RWPE1 (cell line): ENCODE data around the gene ZDHHC24.

Experiments
- CTCF ChIA-PET: fragments of 350-600 bp; sonication (Branson Sonifier 250); formaldehyde crosslinking; extraction: SDS; loops from one replicate; lab custom pipeline; 2021; lab: Yijun Ruan, JAX
- POLR2A ChIA-PET: fragments of 400-600 bp; formaldehyde crosslinking; extraction: SDS; loops from one replicate; lab custom pipeline; 2020; ENCODE audit warnings: antibody characterized with exemption; ENCODE audit not compliant: low non-redundant PET; lab: Yijun Ruan, JAX
- DNase-seq: peaks from one replicate; pipeline ENCODE4 v3.0.0; 2012; ENCODE audit warnings: low spot score
- H3K27ac ChIP-seq: fragments of 450-650 bp; 2 replicates; pipeline ENCODE4 v1.5.1; 2017
- CTCF ChIP-seq: fragments of 450-650 bp; conservative IDR thresholded peaks from 2 replicates; pipeline ENCODE4 v1.5.1; 2017; ENCODE audit warnings: low read depth, mild to moderate bottlenecking

The ZDHHC24 gene

GRCh38 chr11:66566221-66566620 lies 20.4 kb upstream of the ZDHHC24 start:
- ChIA-PET CTCF (interaction anchor here (0.6 kb wide), 1 partner anchor 523 kb away, joined by 3 read pairs; no protein-coding TSS in a partner anchor), POLR2A (interaction anchor here (1.0 kb wide), 1 partner anchor 20 kb away, joined by 4 read pairs; the partner anchor contains the start of gene ZDHHC24)
- no peak for DNase-seq
- H3K27ac ChIP-seq: no peak overlapping the region
- TF ChIP-seq CTCF: no peak

GRCh38 chr11:66564984-66565383 lies 19.1 kb upstream of the ZDHHC24 start:
- CTCF ChIA-PET: no interaction called here
- no peak for TF ChIP-seq CTCF

GRCh38 chr11:66564538-66564937 lies 18.7 kb upstream of the ZDHHC24 start:
- ChIA-PET POLR2A (no interaction called here), CTCF (no interaction called here)
- DNase-seq: no peak
- no peak for TF ChIP-seq CTCF
- H3K27ac ChIP-seq: no peak overlapping the region

More at GRCh38 chr11:66564984-66565383, 19.1 kb upstream of the ZDHHC24 start:
- H3K27ac ChIP-seq: no peak overlapping the region
- no peak for DNase-seq
- POLR2A ChIA-PET: no interaction called here

GRCh38 chr11:66563832-66564231 lies 18.0 kb upstream of the ZDHHC24 start:
- H3K27ac ChIP-seq: no peak overlapping the region
- ChIA-PET POLR2A (interaction anchor here (0.6 kb wide), 1 partner anchor 53 kb away, joined by 3 read pairs; no protein-coding TSS in a partner anchor), CTCF (no interaction called here)
- no peak for TF ChIP-seq CTCF
- DNase-seq: no peak

GRCh38 chr11:66562907-66563583 lies 17.2 kb upstream of the ZDHHC24 start:
- CTCF ChIA-PET: interaction anchor here (0.5 to 1.2 kb wide), 2 partner anchors 35 to 75 kb away, joined by 3 to 4 read pairs; no protein-coding TSS in a partner anchor
- TF ChIP-seq CTCF: no peak
- no peak overlapping the region for H3K27ac ChIP-seq
- DNase-seq: no peak
- POLR2A ChIA-PET: interaction anchor here (0.6 kb wide), 1 partner anchor 54 kb away, joined by 3 read pairs; no protein-coding TSS in a partner anchor

- H3K27ac ChIP-seq: no peak overlapping the region
- CTCF ChIA-PET: interaction anchor here (1.2 kb wide), 1 partner anchor 76 kb away, joined by 3 read pairs; no protein-coding TSS in a partner anchor
- TF ChIP-seq CTCF: no peak
- POLR2A ChIA-PET: interaction anchor here (0.6 kb wide), 1 partner anchor 10 kb away, joined by 5 read pairs; no protein-coding TSS in a partner anchor
- DNase-seq: no peak
Measured at GRCh38 chr11:66562275-66562674, 16.4 kb upstream of the ZDHHC24 start.
